Fibroblast of villous mesenchyme (primary cell): Measurements from ENCODE around the gene NLGN1. TPM values are rescaled to one million over a fixed set of nuclear protein-coding genes. Genes with fewer than 3 reads are reported as not detected.
A peak's percentile ranks its signal among the peaks of the same experiment; 100 is the strongest.

ENCODE experiments used
- DNase-seq: peaks from one replicate; pipeline ENCODE4 v3.0.0-alpha.2; 2010; ENCODE audit warnings: low read depth
- H3K4me3 ChIP-seq: 2 replicates; pipeline ENCODE4 v1.5.1; 2011; ENCODE audit warnings: low read depth, mild to moderate bottlenecking, low read length
- total RNA-seq: library from RNA; depleted of rRNA; stranded (reverse); fragments of >200 nt; gene quantifications from 2 replicates; pipeline ENCODE4 v1.2.3, GENCODE V29; 2012
- TF ChIP-seq, protein P1 (sequence below): IDR thresholded peaks from 2 replicates; pipeline ENCODE4 v1.5.1; 2012; ENCODE audit warnings: low read depth, mild to moderate bottlenecking, low read length; ENCODE audit not compliant: insufficient read depth

The NLGN1 gene
- total RNA-seq, 1 donor: 18.1 TPM

DNA sequence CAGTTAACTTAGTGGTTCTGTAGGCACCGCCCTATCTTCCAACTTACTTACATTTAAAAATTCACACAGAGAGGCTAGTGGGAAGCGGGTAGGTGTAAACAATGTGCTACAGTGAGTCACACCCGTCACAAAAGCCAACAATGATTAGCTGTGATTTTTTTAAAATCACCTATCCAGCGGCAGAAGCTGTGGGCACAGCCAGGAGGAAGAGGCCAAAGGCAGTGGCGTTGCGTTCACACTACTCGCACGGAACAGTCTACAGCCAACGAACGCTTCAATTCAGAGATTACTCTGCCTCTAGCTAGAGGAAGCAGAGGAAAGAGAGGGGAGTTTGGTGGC is 2.5 kb upstream of the NLGN1 start:
- H3K4me3 ChIP-seq: peak overlapping the region; percentile 63
- TF ChIP-seq, protein P1, sequence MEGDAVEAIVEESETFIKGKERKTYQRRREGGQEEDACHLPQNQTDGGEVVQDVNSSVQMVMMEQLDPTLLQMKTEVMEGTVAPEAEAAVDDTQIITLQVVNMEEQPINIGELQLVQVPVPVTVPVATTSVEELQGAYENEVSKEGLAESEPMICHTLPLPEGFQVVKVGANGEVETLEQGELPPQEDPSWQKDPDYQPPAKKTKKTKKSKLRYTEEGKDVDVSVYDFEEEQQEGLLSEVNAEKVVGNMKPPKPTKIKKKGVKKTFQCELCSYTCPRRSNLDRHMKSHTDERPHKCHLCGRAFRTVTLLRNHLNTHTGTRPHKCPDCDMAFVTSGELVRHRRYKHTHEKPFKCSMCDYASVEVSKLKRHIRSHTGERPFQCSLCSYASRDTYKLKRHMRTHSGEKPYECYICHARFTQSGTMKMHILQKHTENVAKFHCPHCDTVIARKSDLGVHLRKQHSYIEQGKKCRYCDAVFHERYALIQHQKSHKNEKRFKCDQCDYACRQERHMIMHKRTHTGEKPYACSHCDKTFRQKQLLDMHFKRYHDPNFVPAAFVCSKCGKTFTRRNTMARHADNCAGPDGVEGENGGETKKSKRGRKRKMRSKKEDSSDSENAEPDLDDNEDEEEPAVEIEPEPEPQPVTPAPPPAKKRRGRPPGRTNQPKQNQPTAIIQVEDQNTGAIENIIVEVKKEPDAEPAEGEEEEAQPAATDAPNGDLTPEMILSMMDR: no peak
- DNase-seq: no peak

DNA sequence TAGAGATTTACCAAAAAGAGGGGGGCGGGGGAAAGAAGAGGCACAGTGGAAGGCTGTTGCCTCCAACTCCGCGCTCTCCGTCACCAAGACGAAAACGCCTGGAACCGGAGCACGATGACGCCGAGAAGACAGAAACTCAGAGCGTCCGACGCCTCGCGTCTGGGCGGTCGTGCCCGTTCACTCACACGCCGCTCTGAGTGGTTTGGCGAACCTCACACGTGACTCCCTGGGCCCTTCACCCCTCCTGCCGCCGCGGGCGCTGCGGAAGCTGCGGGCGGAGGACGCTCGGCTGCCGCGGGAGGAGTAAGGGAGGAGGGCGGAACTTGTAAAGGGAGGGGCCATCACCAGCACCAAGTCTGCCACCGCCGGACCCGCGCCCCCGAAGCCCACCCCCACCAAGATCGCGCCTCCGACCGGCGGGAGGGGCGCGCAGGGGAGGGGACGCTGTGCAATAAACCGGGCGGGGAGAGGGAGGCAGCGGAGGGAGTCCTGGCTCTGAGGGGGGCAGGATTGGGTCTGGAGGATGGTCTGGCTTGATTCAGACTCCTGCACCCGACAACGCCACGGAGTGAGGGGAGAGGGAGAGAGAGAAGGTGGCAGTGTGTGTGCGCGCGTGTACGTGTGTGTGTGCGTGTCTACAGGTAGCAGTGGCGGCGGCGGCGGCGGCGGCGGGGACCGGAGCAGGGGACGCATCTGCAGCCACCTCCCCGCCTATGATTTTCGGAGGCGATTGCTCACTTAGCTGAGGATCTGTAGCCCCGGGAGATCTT is 1.9 kb upstream of the NLGN1 start:
- H3K4me3 ChIP-seq: peak overlapping the region; percentile 63
- TF ChIP-seq, protein P1: no peak

DNA sequence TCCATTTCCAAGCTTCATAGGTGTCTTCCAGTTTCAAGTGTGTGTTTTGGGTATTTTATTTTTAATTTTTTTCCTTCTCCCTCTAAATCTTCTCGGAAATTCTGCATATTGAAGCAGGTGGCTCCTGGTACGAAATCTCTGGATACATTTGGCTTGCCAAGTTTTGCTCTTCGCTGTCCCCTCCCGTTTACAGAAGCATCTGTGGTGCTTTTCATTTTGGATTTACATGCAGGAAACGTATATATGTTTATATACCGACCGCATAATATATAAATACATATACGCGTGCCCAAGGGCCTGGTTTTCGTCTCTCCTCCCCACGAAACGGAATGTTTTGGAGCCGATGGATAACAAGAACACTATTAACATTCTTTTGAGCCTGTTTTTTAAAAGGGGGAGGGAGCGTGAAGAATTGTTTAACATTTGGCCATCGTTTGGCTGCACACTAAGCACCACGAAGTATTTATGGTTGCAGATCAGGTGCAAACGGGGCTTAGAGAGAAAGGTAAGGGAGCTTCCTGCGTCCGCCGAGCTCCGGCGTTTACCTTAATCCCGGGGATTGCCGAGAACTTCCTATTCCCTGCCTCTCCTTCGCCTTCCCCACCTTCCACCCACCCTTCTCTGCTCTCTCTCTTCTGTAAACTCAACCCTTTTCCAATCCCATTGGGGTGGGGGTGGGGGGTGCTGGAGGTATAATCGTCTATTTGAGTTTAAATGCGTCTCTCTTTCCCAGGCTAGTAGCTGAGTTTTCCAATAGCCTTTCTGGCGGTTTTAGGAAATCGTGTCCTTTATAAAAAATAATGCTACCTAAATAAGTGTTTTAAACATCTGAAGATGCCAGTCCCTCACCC is 1.1 kb upstream of the NLGN1 start:
- peak; percentile 4 for DNase-seq
- peak overlapping the region; percentile 63 for H3K4me3 ChIP-seq
- TF ChIP-seq, protein P1: no peak

More for the DNA sequence above, 1.9 kb upstream of the NLGN1 start:
- peak; percentile 67 for DNase-seq

DNA sequence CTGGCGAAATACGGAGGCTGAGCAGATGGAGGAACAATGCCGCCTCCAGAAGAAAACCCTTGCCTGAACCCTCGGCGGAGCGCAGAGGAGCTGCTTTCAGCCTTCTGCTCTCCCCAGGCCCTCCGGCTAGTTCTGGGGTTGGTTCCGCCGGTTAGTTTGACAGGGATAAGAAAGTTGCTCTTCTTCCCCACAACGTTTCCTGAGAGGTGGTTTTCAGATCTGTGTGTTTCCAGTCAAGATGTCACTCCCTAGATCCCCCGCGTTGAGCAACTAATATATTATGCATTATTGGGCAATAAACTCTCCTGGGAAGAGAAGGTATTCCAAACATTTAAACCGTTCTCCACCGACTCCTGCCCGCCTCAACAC is 551 bp downstream of the NLGN1 start:
- peak overlapping the region; percentile 63 for H3K4me3 ChIP-seq
- peak; percentile 33 for DNase-seq
- TF ChIP-seq, protein P1: no peak

DNA sequence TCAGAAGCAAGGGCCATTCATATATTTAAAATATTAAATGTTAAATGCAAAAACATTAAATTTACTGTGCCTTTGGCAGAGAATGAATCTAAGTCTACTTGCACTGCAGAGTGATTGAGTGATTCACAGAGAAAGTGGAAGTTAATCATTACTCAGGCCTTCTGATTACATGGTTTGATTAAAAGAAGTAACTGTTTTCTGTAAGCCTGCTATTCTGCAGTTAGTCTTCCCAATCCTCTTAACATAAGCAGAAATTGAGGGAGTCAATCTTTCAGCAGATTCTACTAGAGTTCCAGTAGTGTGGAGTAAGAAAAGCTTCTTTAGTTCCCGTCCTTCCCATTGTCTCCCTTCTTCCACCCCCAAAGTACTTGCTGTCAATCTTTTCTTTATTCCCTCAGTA is 1.5 kb downstream of the NLGN1 start:
- TF ChIP-seq, protein P1: no peak
- no peak for DNase-seq
- H3K4me3 ChIP-seq: no peak overlapping the region

DNA sequence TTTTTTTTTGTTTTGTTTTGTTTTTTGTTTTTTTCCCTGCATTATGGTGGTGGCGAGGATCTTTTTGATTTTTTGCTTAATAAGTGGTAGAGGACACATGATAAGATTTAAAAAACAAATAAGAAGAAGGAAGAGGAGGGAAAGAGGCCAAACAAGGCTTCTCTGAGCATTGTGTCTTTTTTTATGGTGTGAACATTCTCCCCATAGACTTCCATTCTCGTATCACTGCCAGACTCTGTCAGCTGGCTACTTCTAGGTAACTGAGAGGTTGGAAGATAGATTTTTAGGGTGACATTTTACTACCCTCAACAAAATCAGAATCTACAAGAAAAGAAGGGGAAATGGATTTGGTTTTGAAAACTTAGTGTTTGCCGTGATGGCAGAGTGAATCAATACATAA is 3.8 kb downstream of the NLGN1 start:
- DNase-seq: no peak
- TF ChIP-seq, protein P1: no peak
- no peak overlapping the region for H3K4me3 ChIP-seq
